OCI-LY1 (cell line): ENCODE results near the gene SIK1.
"Not testable (repeated sequence)": the region's sequence is repeated elsewhere in the genome, so short reads cannot be mapped to it uniquely, and the experiment has no call there.

Experiments used
- CTCF ChIP-seq: fragments of 200-600 bp; sonication (generic), shearing (Covaris generic); IDR thresholded peaks from 2 replicates; pipeline ENCODE4 v1.5.1; 2017; ENCODE audit warnings: mild to moderate bottlenecking, antibody characterized with exemption, low read length, moderate library complexity, mixed read lengths
- EZH2 ChIP-seq: fragments of 200-600 bp; sonication (generic), shearing (Covaris generic); IDR thresholded peaks from 2 replicates; pipeline ENCODE4 v1.8.0; 2017; ENCODE audit warnings: borderline replicate concordance, mixed run types, mild to moderate bottlenecking, antibody characterized with exemption, low read length, moderate library complexity, mixed read lengths

- TF ChIP-seq CTCF, EZH2: not testable (repeated sequence)
These were observed 36.7 kb upstream of the SIK1 start for GRCh38 chr21:43463498-43464261.
